H9 (cell line): ENCODE results near the gene MBIP. TPM values are rescaled to one million over a fixed set of nuclear protein-coding genes. Genes with fewer than 3 reads are reported as not detected.

Experiments used
- DNase-seq: peaks from one replicate; pipeline ENCODE4 v3.0.0-alpha.2; 2017
- H2AFZ ChIP-seq: one replicate; pipeline ENCODE4 v1.6.1; 2013; ENCODE audit warnings: mild to moderate bottlenecking, low read length, control low read depth, moderate library complexity
- H2AK5ac ChIP-seq: 2 replicates; pipeline ENCODE4 v1.6.1; 2013; ENCODE audit warnings: low read length, control low read depth, mixed read lengths; ENCODE audit not compliant: insufficient read length
- H2BK120ac ChIP-seq: one replicate; pipeline ENCODE4 v1.6.1; 2013; ENCODE audit warnings: low read depth, mild to moderate bottlenecking, low read length, control low read depth, inconsistent platforms; ENCODE audit not compliant: poor library complexity, severe bottlenecking
- H2BK12ac ChIP-seq: 2 replicates; pipeline ENCODE4 v1.6.1; 2013; ENCODE audit warnings: low read length, control low read depth, mixed read lengths, low read depth; ENCODE audit not compliant: insufficient read length
- H2BK15ac ChIP-seq: 2 replicates; pipeline ENCODE4 v1.6.1; 2013; ENCODE audit warnings: low read depth, low read length, control low read depth
- H2BK20ac ChIP-seq: one replicate; pipeline ENCODE4 v1.6.1; 2013; ENCODE audit warnings: low read depth, mild to moderate bottlenecking, low read length, control low read depth, inconsistent platforms; ENCODE audit not compliant: poor library complexity, severe bottlenecking
- H2BK5ac ChIP-seq: 2 replicates; pipeline ENCODE4 v1.6.1; 2013; ENCODE audit warnings: low read length, control low read depth, mixed read lengths; ENCODE audit not compliant: insufficient read length
- H3K14ac ChIP-seq: 2 replicates; pipeline ENCODE4 v1.6.1; 2013; ENCODE audit warnings: low read length, control low read depth; ENCODE audit not compliant: insufficient read depth
- H3K18ac ChIP-seq: 2 replicates; pipeline ENCODE4 v1.6.1; 2013; ENCODE audit warnings: low read depth, mild to moderate bottlenecking, mixed read lengths, low read length, control low read depth; ENCODE audit not compliant: insufficient read length
- H3K23ac ChIP-seq: 2 replicates; pipeline ENCODE4 v1.6.1; 2013; ENCODE audit warnings: low read length, control low read depth, mixed read lengths, low read depth; ENCODE audit not compliant: insufficient read length
- H3K23me2 ChIP-seq: 2 replicates; pipeline ENCODE4 v1.6.1; 2013; ENCODE audit warnings: low read depth, mild to moderate bottlenecking, mixed read lengths, low read length, control low read depth; ENCODE audit not compliant: insufficient read length, poor library complexity, severe bottlenecking
- H3K27ac ChIP-seq: 2 replicates; pipeline ENCODE4 v1.5.1; 2013; ENCODE audit warnings: low read length, control low read depth, mixed read lengths, low read depth; ENCODE audit not compliant: insufficient read length
- H3K27me3 ChIP-seq: 2 replicates; pipeline ENCODE4 v1.6.1; 2013; ENCODE audit warnings: low read length, control low read depth, inconsistent platforms; ENCODE audit not compliant: insufficient read depth
- H3K4ac ChIP-seq: 2 replicates; pipeline ENCODE4 v1.6.1; 2013; ENCODE audit warnings: low read depth, mild to moderate bottlenecking, control low read depth, inconsistent platforms, low read length, moderate library complexity
- H3K4me1 ChIP-seq: 2 replicates; pipeline ENCODE4 v1.6.1; 2013; ENCODE audit warnings: low read length, control low read depth, inconsistent platforms; ENCODE audit not compliant: insufficient read depth
- H3K4me2 ChIP-seq: 2 replicates; pipeline ENCODE4 v1.6.1; 2013; ENCODE audit warnings: low read length, control low read depth, mixed read lengths; ENCODE audit not compliant: insufficient read length, insufficient read depth
- H3K56ac ChIP-seq: 2 replicates; pipeline ENCODE4 v1.6.1; 2013; ENCODE audit warnings: low read depth, mild to moderate bottlenecking, mixed read lengths, low read length, control low read depth; ENCODE audit not compliant: insufficient read length
- H3K79me1 ChIP-seq: 2 replicates; pipeline ENCODE4 v1.6.1; 2013; ENCODE audit warnings: low read depth, mild to moderate bottlenecking, moderate library complexity, low read length, control low read depth, inconsistent platforms; ENCODE audit not compliant: insufficient read depth, poor library complexity, severe bottlenecking
- H3K79me2 ChIP-seq: 2 replicates; pipeline ENCODE4 v1.6.1; 2013; ENCODE audit warnings: low read length, control low read depth, inconsistent platforms; ENCODE audit not compliant: insufficient read depth
- H3K9ac ChIP-seq: 2 replicates; pipeline ENCODE4 v1.6.1; 2013; ENCODE audit warnings: low read length, control low read depth, mixed read lengths; ENCODE audit not compliant: insufficient read length; ENCODE audit errors: extremely low read depth
- H3K9me3 ChIP-seq: one replicate; pipeline ENCODE4 v1.6.1; 2013; ENCODE audit warnings: low read depth, low read length, inconsistent platforms; ENCODE audit not compliant: control insufficient read depth
- H3T11ph ChIP-seq: one replicate; pipeline ENCODE4 v1.6.1; 2013; ENCODE audit warnings: mild to moderate bottlenecking, low read length, control low read depth, inconsistent platforms
- H4K20me1 ChIP-seq: one replicate; pipeline ENCODE4 v1.6.1; 2013; ENCODE audit not compliant: control insufficient read depth, insufficient read length, insufficient read depth
- H4K5ac ChIP-seq: 2 replicates; pipeline ENCODE4 v1.6.1; 2013; ENCODE audit warnings: low read depth, mild to moderate bottlenecking, mixed read lengths, low read length, control low read depth; ENCODE audit not compliant: insufficient read length
- H4K8ac ChIP-seq: replicated peaks from 2 replicates; pipeline ENCODE4 v1.6.1; 2013; ENCODE audit warnings: low read length, control low read depth, mixed read lengths, low read depth; ENCODE audit not compliant: insufficient read length
- H4K91ac ChIP-seq: 2 replicates; pipeline ENCODE4 v1.6.1; 2013; ENCODE audit warnings: low read depth, mild to moderate bottlenecking, moderate library complexity, mixed read lengths, low read length, control low read depth; ENCODE audit not compliant: insufficient read length
- H3K27ac Mint-ChIP-seq, 3 experiments: 2 replicates in 2 of 3; 3 replicates in 1 of 3; pipeline ENCODE4 v1.8.0; 2020 to 2021; ENCODE audit warnings: mixed read lengths in 3 of 3, mild to moderate bottlenecking in 1 of 3, moderate library complexity in 1 of 3
- H3K27me3 Mint-ChIP-seq: 2 replicates; pipeline ENCODE4 v1.8.0; 2021; ENCODE audit warnings: low read depth, mild to moderate bottlenecking, moderate library complexity, mixed read lengths
- H3K36me3 Mint-ChIP-seq, 3 experiments: 2 replicates in 2 of 3; 3 replicates in 1 of 3; pipeline ENCODE4 v1.8.0; 2020 to 2021; ENCODE audit warnings: low read depth in 3 of 3, mixed read lengths in 3 of 3; ENCODE audit not compliant: insufficient read depth in 1 of 3
- H3K4me1 Mint-ChIP-seq, 2 experiments: 2 replicates each; pipeline ENCODE4 v1.8.0; 2020; ENCODE audit warnings: mixed read lengths in 2 of 2
- H3K4me3 Mint-ChIP-seq, 2 experiments: 2 replicates in 1 of 2; 3 replicates in 1 of 2; pipeline ENCODE4 v1.8.0; 2020 to 2021; ENCODE audit warnings: mild to moderate bottlenecking in 2 of 2, mixed read lengths in 2 of 2, moderate library complexity in 1 of 2
- H3K9me3 Mint-ChIP-seq, 2 experiments: 2 replicates in 1 of 2; 3 replicates in 1 of 2; pipeline ENCODE4 v1.8.0; 2020; ENCODE audit warnings: mild to moderate bottlenecking in 2 of 2, mixed read lengths in 2 of 2, moderate library complexity in 1 of 2
- total RNA-seq: library from RNA; stranded (reverse); gene quantifications from 2 replicates; pipeline ENCODE4 v1.2.1, GENCODE V29; 2021
- TF ChIP-seq, protein P1 (sequence below): fragments of 200-600 bp; sonication (generic); conservative IDR thresholded peaks from 3 replicates; pipeline ENCODE4 v1.8.0; 2021; ENCODE audit warnings: antibody characterized with exemption, mild to moderate bottlenecking

MBIP gene
- total RNA-seq, 1 experiment from 2014 or later, result 29.6 TPM

DNA sequence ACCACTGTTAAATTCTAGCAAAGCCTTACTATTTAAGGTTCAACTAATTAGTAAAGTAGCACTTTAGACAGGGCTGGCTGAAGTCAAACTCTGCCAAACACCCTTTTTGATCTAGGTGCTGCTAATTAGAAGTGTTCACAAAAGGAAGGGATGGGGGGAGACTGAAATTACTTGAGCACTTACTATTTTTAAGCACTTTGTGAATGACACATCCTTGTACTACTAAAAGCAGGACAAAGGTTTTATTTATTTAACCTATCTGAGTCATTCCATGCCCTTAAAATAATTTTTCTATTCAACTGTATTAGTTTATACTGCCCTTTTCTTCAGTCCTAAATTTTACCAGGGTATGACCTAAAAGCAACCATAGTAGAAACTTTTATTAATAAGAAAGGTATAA, 20.1 kb downstream of the MBIP start:
- no peak overlapping the region for H2AK5ac ChIP-seq
- no peak overlapping the region for H3K14ac ChIP-seq
- no peak overlapping the region for H2BK120ac ChIP-seq
- H3K56ac ChIP-seq, result no peak overlapping the region
- H2BK15ac ChIP-seq, result no peak overlapping the region
- no peak overlapping the region for H3K9ac ChIP-seq
- no peaks in the 10 kb centered on the region for H3K23me2 ChIP-seq
- Mint-ChIP-seq H3K27me3 (no peaks in the 10 kb centered on the region), H3K36me3 (peaks cover 14 to 55% (median 52%) of the 10 kb centered on the region in 3 experiments; a peak in 6 of 7 replicates), H3K4me3 (no peak overlapping the region), H3K9me3 (no peaks in the 10 kb centered on the region), H3K4me1 (peaks cover 13 to 15% of the 10 kb centered on the region in 2 experiments), H3K27ac (no peak overlapping the region)
- H3K18ac ChIP-seq, result no peak overlapping the region
- DNase-seq, result no peak
- no peak overlapping the region for H2BK20ac ChIP-seq
- H4K91ac ChIP-seq, result no peak overlapping the region
- TF ChIP-seq, protein P1, sequence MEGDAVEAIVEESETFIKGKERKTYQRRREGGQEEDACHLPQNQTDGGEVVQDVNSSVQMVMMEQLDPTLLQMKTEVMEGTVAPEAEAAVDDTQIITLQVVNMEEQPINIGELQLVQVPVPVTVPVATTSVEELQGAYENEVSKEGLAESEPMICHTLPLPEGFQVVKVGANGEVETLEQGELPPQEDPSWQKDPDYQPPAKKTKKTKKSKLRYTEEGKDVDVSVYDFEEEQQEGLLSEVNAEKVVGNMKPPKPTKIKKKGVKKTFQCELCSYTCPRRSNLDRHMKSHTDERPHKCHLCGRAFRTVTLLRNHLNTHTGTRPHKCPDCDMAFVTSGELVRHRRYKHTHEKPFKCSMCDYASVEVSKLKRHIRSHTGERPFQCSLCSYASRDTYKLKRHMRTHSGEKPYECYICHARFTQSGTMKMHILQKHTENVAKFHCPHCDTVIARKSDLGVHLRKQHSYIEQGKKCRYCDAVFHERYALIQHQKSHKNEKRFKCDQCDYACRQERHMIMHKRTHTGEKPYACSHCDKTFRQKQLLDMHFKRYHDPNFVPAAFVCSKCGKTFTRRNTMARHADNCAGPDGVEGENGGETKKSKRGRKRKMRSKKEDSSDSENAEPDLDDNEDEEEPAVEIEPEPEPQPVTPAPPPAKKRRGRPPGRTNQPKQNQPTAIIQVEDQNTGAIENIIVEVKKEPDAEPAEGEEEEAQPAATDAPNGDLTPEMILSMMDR, result no peak
- H3K4me1 ChIP-seq, result 0 out of 2 replicates have a peak, but pooled peaks cover 9% of the 10 kb centered on the region
- no peaks in the 10 kb centered on the region for H4K20me1 ChIP-seq
- H3K79me2 ChIP-seq, result no peaks in the 10 kb centered on the region
- H3K27ac ChIP-seq, result no peak overlapping the region
- H2BK12ac ChIP-seq, result no peak overlapping the region
- no peak overlapping the region for H4K8ac ChIP-seq
- no peaks in the 10 kb centered on the region for H3K79me1 ChIP-seq
- H3K27me3 ChIP-seq, result no peaks in the 10 kb centered on the region
- H2AFZ ChIP-seq, result no peak overlapping the region
- no peak overlapping the region for H3K23ac ChIP-seq
- H4K5ac ChIP-seq, result no peak overlapping the region
- no peak overlapping the region for H2BK5ac ChIP-seq
- no peaks in the 10 kb centered on the region for H3K9me3 ChIP-seq
- H3T11ph ChIP-seq, result no peak overlapping the region
- no peak overlapping the region for H3K4ac ChIP-seq
- no peak overlapping the region for H3K4me2 ChIP-seq
